OCI-LY7 (cell line): ENCODE data around the gene SNHG17. TPM values are rescaled to one million over a fixed set of nuclear protein-coding genes. Genes with fewer than 3 reads are reported as not detected.

Experiments used
- Bru-seq: library from RNA; stranded (reverse); fragments of 400-500 nt; gene quantifications from one replicate; lab custom pipeline; 2021; lab: Mats Ljungman, UMichigan
- BruChase-seq, 2 experiments: library from RNA; stranded (reverse); fragments of 400-500 nt; gene quantifications; one replicate each; lab custom pipeline; 2021; lab: Mats Ljungman, UMichigan
- BruUV-seq: library from RNA; stranded (reverse); fragments of 400-500 nt; replicated peaks from 2 replicates; lab custom pipeline; 2021; lab: Mats Ljungman, UMichigan
- CTCF ChIA-PET: fragments of 300-600 bp; sonication (Branson Sonifier 250); formaldehyde crosslinking; loops from one replicate; lab custom pipeline; 2022; ENCODE audit warnings: antibody characterized with exemption; ENCODE audit not compliant: unreplicated experiment; lab: Charles Lee
- POLR2A ChIA-PET: fragments of 300-600 bp; sonication (Branson Sonifier 250); formaldehyde crosslinking; loops from one replicate; lab custom pipeline; 2022; ENCODE audit warnings: antibody characterized with exemption; lab: Charles Lee
- DNase-seq: peaks from one replicate; pipeline ENCODE4 v3.0.0-alpha.2; 2015; ENCODE audit warnings: low spot score
- H2AFZ ChIP-seq: fragments of 200-600 bp; sonication (generic), shearing (Covaris generic); 2 replicates; pipeline ENCODE4 v1.6.1; 2014; ENCODE audit warnings: mild to moderate bottlenecking, antibody characterized with exemption, low read length, moderate library complexity
- H3K27ac ChIP-seq: fragments of 200-600 bp; sonication (generic); 2 replicates; pipeline ENCODE4 v1.5.1; 2014; ENCODE audit warnings: mixed run types, low read depth, mild to moderate bottlenecking, moderate library complexity, low read length, inconsistent platforms; ENCODE audit not compliant: poor library complexity, severe bottlenecking
- H3K36me3 ChIP-seq: fragments of 200-600 bp; sonication (generic); 2 replicates; pipeline ENCODE4 v1.6.1; 2014; ENCODE audit warnings: mild to moderate bottlenecking, antibody characterized with exemption, low read length, moderate library complexity, mixed read lengths; ENCODE audit not compliant: insufficient read depth
- H3K4me1 ChIP-seq: fragments of 200-600 bp; sonication (generic); 2 replicates; pipeline ENCODE4 v1.5.1; 2014; ENCODE audit warnings: mild to moderate bottlenecking, low read length; ENCODE audit not compliant: insufficient read depth, poor library complexity, severe bottlenecking
- H3K4me2 ChIP-seq: fragments of 200-600 bp; sonication (generic); 2 replicates; pipeline ENCODE4 v1.6.1; 2014; ENCODE audit warnings: mild to moderate bottlenecking, low read length
- H3K4me3 ChIP-seq: fragments of 200-600 bp; sonication (generic); 2 replicates; pipeline ENCODE4 v1.5.1; 2014; ENCODE audit warnings: mild to moderate bottlenecking, low read depth, low read length; ENCODE audit not compliant: poor library complexity, severe bottlenecking
- H3K79me2 ChIP-seq: fragments of 200-600 bp; sonication (generic); 2 replicates; pipeline ENCODE4 v1.6.1; 2016; ENCODE audit warnings: low read depth, mild to moderate bottlenecking, low read length, moderate library complexity, mixed read lengths; ENCODE audit not compliant: insufficient read depth
- H3K9me2 ChIP-seq: fragments of 200-600 bp; sonication (generic); 2 replicates; pipeline ENCODE4 v1.6.1; 2016; ENCODE audit warnings: mild to moderate bottlenecking, low read length, mixed read lengths; ENCODE audit not compliant: insufficient read depth
- H3K9me3 ChIP-seq: fragments of 200-600 bp; sonication (generic); 2 replicates; pipeline ENCODE4 v1.6.1; 2014; ENCODE audit warnings: mild to moderate bottlenecking, mixed run types, low read length, mixed read lengths
- H4K20me1 ChIP-seq: fragments of 200-600 bp; sonication (generic); 2 replicates; pipeline ENCODE4 v1.6.1; 2014; ENCODE audit warnings: mild to moderate bottlenecking, antibody characterized with exemption, low read length, moderate library complexity, mixed read lengths; ENCODE audit not compliant: insufficient read depth
- EZH2phosphoT487 ChIP-seq: fragments of 200-600 bp; sonication (generic); IDR thresholded peaks from 2 replicates; pipeline ENCODE4 v1.6.1; 2018; ENCODE audit warnings: low read depth, borderline replicate concordance, mild to moderate bottlenecking, mixed run types, antibody characterized with exemption, low read length, moderate library complexity, mixed read lengths
- intact Hi-C: fragments of 100-400 bp; cut with micrococcal nuclease; formaldehyde crosslinking; loops from one replicate; pipeline ENCODE4 v1.10.0; 2022; ENCODE audit not compliant: unreplicated experiment
- long read RNA-seq: library from polyadenylated mRNA; stranded (forward); transcript quantifications from one replicate; pipeline ENCODE4 v2.0.0, GENCODE V29; 2022
- total RNA-seq, 2 experiments: library from RNA; depleted of rRNA in 1 of 2; stranded (reverse); fragments of >200 nt in 1 of 2; shearing (Covaris generic) in 1 of 2; gene quantifications; 2 replicates each; pipeline ENCODE4 v1.2.3, GENCODE V29; 2014 to 2022
- TF ChIP-seq, protein P1 (sequence below): fragments of 200-600 bp; sonication (generic); conservative IDR thresholded peaks from 2 replicates; pipeline ENCODE4 v1.5.1; 2014; ENCODE audit warnings: mild to moderate bottlenecking, antibody characterized with exemption, low read length, moderate library complexity, mixed read lengths

The SNHG17 gene
- total RNA-seq (2014; rRNA removed; shearing (Covaris generic)): 30.0 and 49.1 TPM in 2 replicates
- 96.3 and 111 TPM in 2 replicates for total RNA-seq (2022)
- percentile 97 among the genes with signal in this experiment for Bru-seq, nascent RNA
- BruChase-seq, experiment 1, labeled RNA remaining after a 6-hour chase: percentile 96 among the genes with signal in this experiment
- BruChase-seq, experiment 2, labeled RNA remaining after a 2-hour chase: percentile 94 among the genes with signal in this experiment
- long read RNA-seq, partial matches to known transcripts: 1 of 66 reads
- long read RNA-seq, other reads (novel, unspliced or antisense): 62 of 66 reads

DNA sequence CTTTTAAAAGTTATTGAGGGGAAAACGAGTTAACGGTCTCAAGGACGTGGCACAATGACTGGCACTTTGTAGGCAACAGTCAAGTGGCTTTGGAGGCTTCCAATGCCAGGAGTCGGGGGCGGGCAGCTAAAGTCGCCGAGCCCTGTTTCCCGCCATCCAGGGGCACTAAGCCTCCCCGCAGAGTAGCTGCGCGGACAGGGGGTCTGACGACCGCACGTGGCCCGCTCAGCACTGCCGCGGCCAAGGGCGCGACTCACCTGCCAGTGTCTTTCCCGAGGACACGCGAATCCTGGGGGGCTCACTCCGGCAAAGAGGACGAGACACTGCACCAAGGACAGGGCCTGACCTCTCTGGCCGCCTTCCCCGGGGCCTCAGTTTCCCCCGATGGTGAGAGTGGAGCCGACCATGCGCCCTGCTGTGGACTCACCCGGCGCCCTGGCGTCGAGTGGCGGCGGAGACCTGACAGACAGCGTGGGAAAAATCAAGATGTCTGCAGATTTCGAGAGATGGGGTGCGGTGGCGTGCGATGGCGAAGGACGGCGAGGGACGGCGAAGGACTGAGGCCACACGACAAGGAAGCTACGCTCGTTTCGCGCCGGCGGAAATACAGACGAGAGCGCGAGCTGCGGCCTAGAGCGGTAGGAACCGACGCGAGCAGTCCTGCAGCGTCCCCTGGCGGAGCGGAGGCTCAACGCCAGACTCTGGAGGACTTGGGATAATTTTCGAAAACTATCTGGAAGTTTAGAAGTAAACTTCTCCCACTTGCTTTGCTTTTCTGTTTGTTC, at the start of gene SNHG17:
SNHG17 (minus strand) TSS at position 559 of the 785 bp plus-strand sequence.
- peak within 1 kb of the TSS; percentile 85 for H3K4me3 ChIP-seq
- TF ChIP-seq EZH2phosphoT487: no peak
- TF ChIP-seq, protein P1, sequence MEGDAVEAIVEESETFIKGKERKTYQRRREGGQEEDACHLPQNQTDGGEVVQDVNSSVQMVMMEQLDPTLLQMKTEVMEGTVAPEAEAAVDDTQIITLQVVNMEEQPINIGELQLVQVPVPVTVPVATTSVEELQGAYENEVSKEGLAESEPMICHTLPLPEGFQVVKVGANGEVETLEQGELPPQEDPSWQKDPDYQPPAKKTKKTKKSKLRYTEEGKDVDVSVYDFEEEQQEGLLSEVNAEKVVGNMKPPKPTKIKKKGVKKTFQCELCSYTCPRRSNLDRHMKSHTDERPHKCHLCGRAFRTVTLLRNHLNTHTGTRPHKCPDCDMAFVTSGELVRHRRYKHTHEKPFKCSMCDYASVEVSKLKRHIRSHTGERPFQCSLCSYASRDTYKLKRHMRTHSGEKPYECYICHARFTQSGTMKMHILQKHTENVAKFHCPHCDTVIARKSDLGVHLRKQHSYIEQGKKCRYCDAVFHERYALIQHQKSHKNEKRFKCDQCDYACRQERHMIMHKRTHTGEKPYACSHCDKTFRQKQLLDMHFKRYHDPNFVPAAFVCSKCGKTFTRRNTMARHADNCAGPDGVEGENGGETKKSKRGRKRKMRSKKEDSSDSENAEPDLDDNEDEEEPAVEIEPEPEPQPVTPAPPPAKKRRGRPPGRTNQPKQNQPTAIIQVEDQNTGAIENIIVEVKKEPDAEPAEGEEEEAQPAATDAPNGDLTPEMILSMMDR: peak; percentile 98
- intact Hi-C loops: loop anchor here (1.0 to 2.0 kb wide), 2 partner anchors 11 to 38 kb away; partner anchors contain the start of gene RALGAPB
- H3K9me3 ChIP-seq: no peaks in the 10 kb centered on the region
- H3K9me2 ChIP-seq: no peaks in the 10 kb centered on the region
- peak within 1 kb of the TSS; percentile 78; the same call in 1 of the 2 replicates for H2AFZ ChIP-seq
- H3K79me2 ChIP-seq: peaks cover 52% of the 10 kb centered on the region
- peaks cover 48% of the 10 kb centered on the region for H3K36me3 ChIP-seq
- POLR2A ChIA-PET: interaction anchor here (0.9 to 2.9 kb wide), 6 partner anchors 12 to 38 kb away, joined by 3 to 27 read pairs (median 4); partner anchors contain the start of gene RALGAPB
- TSS peak; percentile 73 for BruUV-seq
- peak; percentile 96 for DNase-seq
- peak within 1 kb of the TSS; percentile 59 for H3K27ac ChIP-seq
- peak within 1 kb of the TSS; percentile 96 for H3K4me2 ChIP-seq
- CTCF ChIA-PET: interaction anchor here (0.6 to 2.2 kb wide), 4 partner anchors 11 to 37 kb away, joined by 5 to 7 read pairs (median 6); partner anchors contain the start of gene RALGAPB
- peaks cover 36% of the 10 kb centered on the region for H4K20me1 ChIP-seq
- H3K4me1 ChIP-seq: peaks cover 26% of the 10 kb centered on the region

- POLR2A ChIA-PET: interaction anchor here (0.6 to 1.6 kb wide), 4 partner anchors 12 to 37 kb away, joined by 3 to 6 read pairs (median 3); no protein-coding TSS in a partner anchor
- no peak for TF ChIP-seq EZH2phosphoT487
- TF ChIP-seq, protein P1: no peak
- peaks cover 51% of the 10 kb centered on the region for H3K79me2 ChIP-seq
- H2AFZ ChIP-seq: no peak overlapping the region
- H3K4me3 ChIP-seq: no peak overlapping the region
- BruUV-seq: no TSS peak
- no peaks in the 10 kb centered on the region for H3K9me2 ChIP-seq
- CTCF ChIA-PET: no interaction called here
- H3K27ac ChIP-seq: no peak overlapping the region
- H3K4me2 ChIP-seq: no peak overlapping the region
- peaks cover 18% of the 10 kb centered on the region for H3K36me3 ChIP-seq
- peaks cover 11% of the 10 kb centered on the region; the same call in 1 of the 2 replicates for H4K20me1 ChIP-seq
- DNase-seq: no peak
- intact Hi-C loops: no loop called here
- peaks cover 3% of the 10 kb centered on the region for H3K4me1 ChIP-seq
- 0 out of 2 replicates have a peak, but pooled peaks cover 9% of the 10 kb centered on the region for H3K9me3 ChIP-seq
Observed at GRCh38 chr20:38479596-38479995, 44.5 kb upstream of the SNHG17 start.
